H1 (cell line): ENCODE measurements around the gene COX19. TPM values are rescaled to one million over a fixed set of nuclear protein-coding genes. Genes with fewer than 3 reads are reported as not detected.

Experiments
- CTCF ChIA-PET: fragments of 300-600 bp; sonication (Branson Sonifier 250); formaldehyde crosslinking; loops from one replicate; lab custom pipeline; 2021; ENCODE audit not compliant: partially characterized antibody; lab: Charles Lee
- POLR2A ChIA-PET: fragments of 300-600 bp; sonication (Branson Sonifier 250); formaldehyde crosslinking; loops from one replicate; lab custom pipeline; 2021; ENCODE audit warnings: inconsistent platforms; ENCODE audit not compliant: partially characterized antibody; lab: Charles Lee
- DNase-seq, 2 experiments: peaks; one replicate each; pipeline versions ENCODE4 v3.0.0 to v3.0.0-alpha.2; 2010 to 2022; ENCODE audit warnings: low spot score in 2 of 2, low read depth in 1 of 2, mixed read lengths in 1 of 2
- FAIRE-seq: peaks from 2 replicates; lab custom pipeline; 2011; peaks lifted over from hg19 to GRCh38; lab: Jason Lieb, UNC
- H2AFZ ChIP-seq: 2 replicates; pipeline ENCODE4 v1.8.1; 2012; ENCODE audit warnings: low read length, inconsistent platforms
- H2AK5ac ChIP-seq: 2 replicates; pipeline ENCODE4 v1.6.1; 2013; ENCODE audit warnings: low read depth, low read length
- H2BK120ac ChIP-seq: replicated peaks from 2 replicates; pipeline ENCODE3; 2013; ENCODE audit warnings: low read depth, low read length, inconsistent platforms
- H2BK12ac ChIP-seq: 2 replicates; pipeline ENCODE4 v1.6.1; 2013; ENCODE audit warnings: low read depth, low read length
- H2BK15ac ChIP-seq: 2 replicates; pipeline ENCODE4 v1.6.1; 2013; ENCODE audit warnings: low read length
- H2BK20ac ChIP-seq: 2 replicates; pipeline ENCODE4 v1.6.1; 2013; ENCODE audit warnings: low read length
- H2BK5ac ChIP-seq: 2 replicates; pipeline ENCODE4 v1.6.1; 2013; ENCODE audit warnings: low read depth, low read length
- H3K14ac ChIP-seq: 2 replicates; pipeline ENCODE4 v1.6.1; 2013; ENCODE audit warnings: inconsistent platforms; ENCODE audit not compliant: insufficient read length
- H3K18ac ChIP-seq: 2 replicates; pipeline ENCODE4 v1.6.1; 2013; ENCODE audit warnings: low read length; ENCODE audit errors: extremely low read depth
- H3K23ac ChIP-seq: 2 replicates; pipeline ENCODE4 v1.6.1; 2013; ENCODE audit warnings: inconsistent platforms; ENCODE audit not compliant: insufficient read length
- H3K23me2 ChIP-seq: 2 replicates; pipeline ENCODE4 v1.6.1; 2013; ENCODE audit warnings: low read depth, low read length
- H3K27ac ChIP-seq: 2 replicates; pipeline ENCODE4 v1.6.1; 2011; ENCODE audit warnings: low read depth, low read length, inconsistent platforms
- H3K27me3 ChIP-seq, 4 experiments: replicated peaks in 1 of 4; 1 replicate in 1 of 4; 2 replicates in 3 of 4; pipeline versions ENCODE4 v1.6.1 to v1.8.1; 2011 to 2013; ENCODE audit warnings: low read length in 3 of 4, mild to moderate bottlenecking in 3 of 4, inconsistent platforms in 2 of 4, mixed read lengths in 2 of 4, moderate library complexity in 1 of 4; ENCODE audit not compliant: control insufficient read depth in 3 of 4, insufficient read depth in 3 of 4; ENCODE audit errors: extremely low read depth in 1 of 4
- H3K36me3 ChIP-seq, 4 experiments: 2 replicates each; pipeline versions ENCODE4 v1.6.1 to v1.8.1; 2011 to 2013; ENCODE audit warnings: mild to moderate bottlenecking in 4 of 4, low read length in 3 of 4, moderate library complexity in 2 of 4, control low read depth in 1 of 4, inconsistent platforms in 1 of 4; ENCODE audit not compliant: insufficient read depth in 4 of 4, control insufficient read depth in 2 of 4
- H3K4ac ChIP-seq: replicated peaks from 2 replicates; pipeline ENCODE3; 2013; ENCODE audit warnings: low read length, low read depth, mixed read lengths, inconsistent platforms; ENCODE audit not compliant: insufficient read length
- H3K4me1 ChIP-seq, 4 experiments: replicated peaks in 1 of 4; 1 replicate in 1 of 4; 2 replicates in 3 of 4; pipeline versions ENCODE4 v1.6.1 to v1.8.1; 2011 to 2013; ENCODE audit warnings: low read length in 3 of 4, inconsistent platforms in 2 of 4, mixed read lengths in 1 of 4; ENCODE audit not compliant: insufficient read depth in 4 of 4, control insufficient read depth in 3 of 4
- H3K4me2 ChIP-seq, 2 experiments: 2 replicates each; pipeline versions ENCODE4 v1.6.1 to v1.8.1; 2011 to 2013; ENCODE audit warnings: low read depth in 2 of 2, low read length in 2 of 2, control low read depth in 1 of 2, inconsistent platforms in 1 of 2, mild to moderate bottlenecking in 1 of 2; ENCODE audit not compliant: insufficient read depth in 1 of 2
- H3K4me3 ChIP-seq, 4 experiments: fragments of 200-600, 300-600 bp in 1 of 4; sonication (generic), shearing (Covaris generic), sonication (Bioruptor Twin) in 1 of 4; 2 replicates each; pipeline versions ENCODE4 v1.5.1 to v1.8.1; 2011 to 2016; ENCODE audit warnings: low read length in 4 of 4, low read depth in 3 of 4, control low read depth in 2 of 4, inconsistent platforms in 2 of 4, mild to moderate bottlenecking in 2 of 4, mixed read lengths in 1 of 4, moderate library complexity in 1 of 4; ENCODE audit not compliant: insufficient read depth in 2 of 4; ENCODE audit errors: extremely low read depth in 1 of 4
- H3K56ac ChIP-seq: replicated peaks from 2 replicates; pipeline ENCODE3; 2013; ENCODE audit warnings: low read depth, mild to moderate bottlenecking, mixed read lengths, low read length, inconsistent platforms; ENCODE audit not compliant: insufficient read length
- H3K79me1 ChIP-seq: 2 replicates; pipeline ENCODE4 v1.6.1; 2013; ENCODE audit warnings: low read depth, low read length, control low read depth
- H3K79me2 ChIP-seq, 2 experiments: 2 replicates each; pipeline versions ENCODE4 v1.6.1 to v1.8.1; 2012 to 2013; ENCODE audit warnings: low read length in 2 of 2, mild to moderate bottlenecking in 2 of 2, inconsistent platforms in 1 of 2; ENCODE audit not compliant: insufficient read depth in 2 of 2, control insufficient read depth in 1 of 2
- H3K9ac ChIP-seq, 4 experiments: replicated peaks in 1 of 4; 1 replicate in 1 of 4; 2 replicates in 3 of 4; pipeline versions ENCODE4 v1.6.1 to v1.8.1; 2011 to 2013; ENCODE audit warnings: low read depth in 3 of 4, low read length in 3 of 4, control low read depth in 2 of 4, mild to moderate bottlenecking in 2 of 4, moderate library complexity in 2 of 4, inconsistent platforms in 1 of 4; ENCODE audit errors: extremely low read depth in 1 of 4
- H3K9me3 ChIP-seq, 2 experiments: 2 replicates each; pipeline versions ENCODE4 v1.6.1 to v1.8.1; 2012 to 2013; ENCODE audit warnings: mild to moderate bottlenecking in 2 of 2, moderate library complexity in 2 of 2, control low read depth in 1 of 2, inconsistent platforms in 1 of 2, low read depth in 1 of 2, low read length in 1 of 2, mixed read lengths in 1 of 2; ENCODE audit not compliant: insufficient read depth in 2 of 2
- H4K20me1 ChIP-seq, 2 experiments: replicated peaks in 1 of 2; 2 replicates each; pipeline versions ENCODE3 to v1.8.1; 2011 to 2013; ENCODE audit warnings: inconsistent platforms in 2 of 2, low read length in 2 of 2, mild to moderate bottlenecking in 1 of 2; ENCODE audit not compliant: insufficient read depth in 2 of 2, control insufficient read depth in 1 of 2
- H4K5ac ChIP-seq: 2 replicates; pipeline ENCODE4 v1.6.1; 2013; ENCODE audit warnings: low read length, low read depth, mixed read lengths, inconsistent platforms; ENCODE audit not compliant: insufficient read length
- H4K8ac ChIP-seq: 2 replicates; pipeline ENCODE4 v1.8.0; 2013; ENCODE audit warnings: mild to moderate bottlenecking, moderate library complexity, low read length, inconsistent platforms; ENCODE audit not compliant: insufficient read depth; ENCODE audit errors: extremely low read depth
- H4K91ac ChIP-seq: replicated peaks from 2 replicates; pipeline ENCODE3; 2013; ENCODE audit warnings: low read length, mixed read lengths, inconsistent platforms; ENCODE audit not compliant: insufficient read length
- BRCA1 ChIP-seq: IDR thresholded peaks from 2 replicates; pipeline ENCODE4 v1.6.1; 2012; ENCODE audit warnings: low read depth, low read length, improper control_type of control experiment
- CREB1 ChIP-seq: IDR thresholded peaks from 2 replicates; pipeline ENCODE4 v1.6.1; 2012; ENCODE audit warnings: inconsistent platforms
- POLR2AphosphoS5 ChIP-seq: IDR thresholded peaks from 2 replicates; pipeline ENCODE4 v1.6.1; 2011; ENCODE audit warnings: low read depth, low read length
- RBBP5 ChIP-seq: IDR thresholded peaks from 2 replicates; pipeline ENCODE4 v1.7.1; 2012; ENCODE audit warnings: low read depth, mild to moderate bottlenecking, inconsistent platforms, low read length, moderate library complexity, borderline replicate concordance
- SIRT6 ChIP-seq: IDR thresholded peaks from one replicate; pipeline ENCODE4 v1.7.1; 2012; ENCODE audit warnings: low read length, inconsistent platforms
- WGBS, 2 experiments: shearing (Covaris generic) in 1 of 2; methylation state at CpG; one replicate each; pipeline versions ENCODE4 v1.1.6 to v1.1.7; 2013 to 2015; ENCODE audit warnings: low lambda C conversion rate in 2 of 2, mixed read lengths in 2 of 2, inconsistent platforms in 1 of 2, low coverage in 1 of 2, missing lambda C conversion rate in 1 of 2; ENCODE audit not compliant: insufficient replicate concordance in 2 of 2, insufficient coverage in 1 of 2, insufficient read length in 1 of 2; ENCODE audit errors: extremely low coverage in 1 of 2, missing lambda C conversion rate in 1 of 2; 5-methylcytosine and 5-hydroxymethylcytosine counted together
- polyA plus RNA-seq, 7 experiments: library from polyadenylated mRNA; depleted of rRNA in 3 of 7; stranded (reverse) in 5 of 7; unstranded in 2 of 7; fragments of >200 nt in 5 of 7; fragments of 200-250 nt in 2 of 7; gene quantifications; 1 replicate in 5 of 7; 2 replicates in 1 of 7; 4 replicates in 1 of 7; pipeline versions ENCODE4 v1.2.1 to v1.2.3, GENCODE V29; 2011 to 2013; ENCODE audit warnings: missing spikeins in 2 of 7, mixed read lengths in 2 of 7
- total RNA-seq: library from RNA; stranded (reverse); fragmentation: NEBNext Ultra II Directional; extraction: Animal tissue kit (Norgen Biotek cat#: 25700); gene quantifications from 2 replicates; pipeline ENCODE4 v1.2.1, GENCODE V29; 2021

The COX19 gene
- total and polyA plus RNA-seq, 2 of the 8 experiments (the other 6 are each of a cell fraction or from before 2014, with no cell fraction given), result 3.9 to 7.9 TPM

DNA sequence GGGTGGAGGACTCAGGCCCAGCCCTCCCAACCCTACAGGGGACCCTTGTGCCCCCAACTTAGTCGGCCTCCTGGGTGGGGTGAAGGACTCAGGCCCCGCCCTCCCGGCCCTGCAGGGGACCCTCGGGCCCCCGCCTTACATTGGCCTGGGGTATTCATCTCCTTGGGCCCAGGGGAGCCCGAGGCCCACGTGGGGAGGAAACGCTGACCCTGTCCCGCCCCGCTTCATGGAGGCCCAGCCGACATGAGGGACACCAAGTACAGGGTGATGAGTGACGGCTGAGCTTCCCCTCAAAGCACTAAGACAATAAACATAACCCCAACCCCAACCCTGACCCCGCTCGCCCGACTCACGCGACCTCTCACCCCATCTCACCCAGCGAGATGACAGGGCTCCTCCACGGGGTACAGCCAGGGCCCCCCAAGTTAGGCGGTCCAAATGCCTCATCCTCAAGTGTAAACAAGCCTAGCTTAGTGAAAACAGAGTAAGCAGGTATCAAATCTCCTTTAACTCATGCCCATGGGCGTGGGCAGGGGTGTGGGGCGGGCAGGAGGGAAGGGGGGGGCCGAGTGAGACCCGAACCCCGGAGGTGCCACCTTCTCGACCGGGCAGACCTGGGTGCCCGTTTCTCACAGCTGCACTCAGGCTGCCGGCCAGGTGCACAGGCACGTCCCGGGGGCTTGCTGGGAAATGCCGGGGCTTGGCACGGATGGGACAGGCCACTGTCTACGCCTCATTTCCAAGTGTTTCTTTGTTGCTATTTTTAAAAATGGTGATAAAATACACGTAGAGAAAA, 15.8 kb upstream of the COX19 start:
- no peaks in the 10 kb centered on the region for H3K79me2 ChIP-seq
- H4K20me1 ChIP-seq, result no peaks in the 10 kb centered on the region
- H2BK15ac ChIP-seq, result no peak overlapping the region
- H2AK5ac ChIP-seq, result no peak overlapping the region
- H3K4me3 ChIP-seq, result no peak overlapping the region
- no peak overlapping the region for H3K27ac ChIP-seq
- no peak overlapping the region for H3K23ac ChIP-seq
- H3K9ac ChIP-seq, result no peak overlapping the region
- no peak overlapping the region for H4K5ac ChIP-seq
- H3K79me1 ChIP-seq, result no peaks in the 10 kb centered on the region
- H2AFZ ChIP-seq, result no peak overlapping the region
- no peak overlapping the region for H2BK20ac ChIP-seq
- H2BK12ac ChIP-seq, result no peak overlapping the region
- H3K9me3 ChIP-seq, result no peaks in the 10 kb centered on the region
- H3K4me2 ChIP-seq, result no peak overlapping the region
- no peaks in the 10 kb centered on the region for H3K36me3 ChIP-seq
- H3K14ac ChIP-seq, result no peak overlapping the region
- no peak overlapping the region for H4K91ac ChIP-seq
- no peak overlapping the region for H2BK5ac ChIP-seq
- no peak overlapping the region for H4K8ac ChIP-seq
- no peak overlapping the region for H3K4ac ChIP-seq
- POLR2A ChIA-PET, result interaction anchor here (1.4 to 2.5 kb wide), 2 partner anchors 16 to 70 kb away, joined by 3 to 8 read pairs; partner anchors contain the start of gene COX19
- WGBS, 2 experiments, result 93% methylated on average over 15 of the region's 35 CpGs; no CpG with 5 or more reads in 1 of the 2 experiments
- H3K56ac ChIP-seq, result no peak overlapping the region
- DNase-seq (no peak), FAIRE-seq (no peak)
- H3K27me3 ChIP-seq, result no peaks in the 10 kb centered on the region
- no peaks in the 10 kb centered on the region for H3K23me2 ChIP-seq
- H2BK120ac ChIP-seq, result no peak overlapping the region
- peaks cover 0 to 9% (median 5%) of the 10 kb centered on the region in 4 experiments; a peak in 5 of 7 replicates for H3K4me1 ChIP-seq
- H3K18ac ChIP-seq, result no peak overlapping the region
- CTCF ChIA-PET, result interaction anchor here (0.8 to 10.0 kb wide), 11 partner anchors 13 to 441 kb away, joined by 3 to 143 read pairs (median 6); no protein-coding TSS in a partner anchor
- TF ChIP-seq RBBP5, result no peak
- TF ChIP-seq POLR2AphosphoS5, result no peak
- no peak for TF ChIP-seq BRCA1
- TF ChIP-seq CREB1, result no peak
- TF ChIP-seq SIRT6, result no peak
